Neuronal stem cell (in vitro differentiated cells): Measurements from ENCODE around the gene ZMYM2.

ENCODE experiments used
- DNase-seq: peaks from one replicate; pipeline ENCODE4 v3.0.0-alpha.2; 2013; ENCODE audit warnings: low spot score
- H2AFZ ChIP-seq: one replicate; pipeline ENCODE4 v1.6.1; 2013; ENCODE audit warnings: mild to moderate bottlenecking, low read length, inconsistent platforms
- H2AK5ac ChIP-seq: 2 replicates; pipeline ENCODE4 v1.6.1; 2013; ENCODE audit warnings: low read depth, mild to moderate bottlenecking, inconsistent platforms, low read length, moderate library complexity, mixed read lengths
- H2BK120ac ChIP-seq: 2 replicates; pipeline ENCODE4 v1.6.1; 2013; ENCODE audit warnings: low read depth, mild to moderate bottlenecking, inconsistent platforms, low read length, moderate library complexity, mixed read lengths
- H2BK12ac ChIP-seq: one replicate; pipeline ENCODE4 v1.6.1; 2013; ENCODE audit warnings: low read length, inconsistent platforms
- H2BK15ac ChIP-seq: 2 replicates; pipeline ENCODE4 v1.6.1; 2013; ENCODE audit warnings: mild to moderate bottlenecking, low read length, inconsistent platforms, mixed read lengths
- H2BK5ac ChIP-seq: one replicate; pipeline ENCODE4 v1.6.1; 2013; ENCODE audit warnings: inconsistent platforms, mild to moderate bottlenecking, low read length, moderate library complexity
- H3K14ac ChIP-seq: one replicate; pipeline ENCODE4 v1.6.1; 2013; ENCODE audit warnings: low read length, inconsistent platforms
- H3K18ac ChIP-seq: 2 replicates; pipeline ENCODE4 v1.6.1; 2013; ENCODE audit warnings: low read length, inconsistent platforms
- H3K23ac ChIP-seq: 2 replicates; pipeline ENCODE4 v1.6.1; 2013; ENCODE audit warnings: low read depth, mild to moderate bottlenecking, mixed read lengths, low read length, inconsistent platforms; ENCODE audit not compliant: poor library complexity
- H3K27ac ChIP-seq: replicated peaks from 3 replicates; pipeline ENCODE4 v1.5.1; 2013; ENCODE audit warnings: low read length, inconsistent platforms
- H3K27me3 ChIP-seq, 3 experiments: 2 replicates each; pipeline ENCODE4 v1.6.1; 2013; ENCODE audit warnings: low read length in 3 of 3, mild to moderate bottlenecking in 2 of 3, inconsistent platforms in 1 of 3, low read depth in 1 of 3, mixed read lengths in 1 of 3, moderate library complexity in 1 of 3; ENCODE audit not compliant: control insufficient read depth in 3 of 3, insufficient read depth in 3 of 3
- H3K36me3 ChIP-seq, 2 donors: replicated peaks in 1 of 2; 2 replicates each; pipeline ENCODE4 v1.6.1; 2013; ENCODE audit warnings: low read length in 2 of 2; ENCODE audit not compliant: control insufficient read depth in 2 of 2, insufficient read depth in 2 of 2
- H3K4ac ChIP-seq: 2 replicates; pipeline ENCODE4 v1.6.1; 2013; ENCODE audit warnings: inconsistent platforms, mild to moderate bottlenecking, low read length, moderate library complexity
- H3K4me1 ChIP-seq, 2 donors: 1 replicate in 1 of 2; 2 replicates in 1 of 2; pipeline ENCODE4 v1.6.1; 2013; ENCODE audit warnings: low read length in 2 of 2, low read depth in 1 of 2; ENCODE audit not compliant: control insufficient read depth in 2 of 2, insufficient read depth in 1 of 2
- H3K4me2 ChIP-seq: one replicate; pipeline ENCODE4 v1.6.1; 2013; ENCODE audit warnings: mild to moderate bottlenecking, low read length, inconsistent platforms; ENCODE audit not compliant: insufficient read depth, poor library complexity, severe bottlenecking
- H3K4me3 ChIP-seq, 2 donors: 2 replicates each; pipeline ENCODE4 v1.5.1; 2013; ENCODE audit warnings: low read length in 2 of 2, mild to moderate bottlenecking in 2 of 2, inconsistent platforms in 1 of 2, moderate library complexity in 1 of 2
- H3K79me1 ChIP-seq: one replicate; pipeline ENCODE4 v1.6.1; 2013; ENCODE audit warnings: low read depth, mild to moderate bottlenecking, inconsistent platforms, low read length, moderate library complexity
- H3K9ac ChIP-seq: one replicate; pipeline ENCODE4 v1.6.1; 2013; ENCODE audit warnings: mild to moderate bottlenecking, low read depth, low read length, inconsistent platforms; ENCODE audit not compliant: poor library complexity
- H3K9me3 ChIP-seq, 2 donors: replicated peaks in 1 of 2; 2 replicates each; pipeline versions ENCODE3 to v1.6.1; 2013; ENCODE audit warnings: low read length in 2 of 2, mild to moderate bottlenecking in 2 of 2, inconsistent platforms in 1 of 2, low read depth in 1 of 2, mixed read lengths in 1 of 2, moderate library complexity in 1 of 2; ENCODE audit not compliant: control insufficient read depth in 2 of 2, insufficient read depth in 1 of 2
- H4K8ac ChIP-seq: one replicate; pipeline ENCODE4 v1.6.1; 2013; ENCODE audit warnings: low read depth, mild to moderate bottlenecking, inconsistent platforms, low read length, moderate library complexity
- H4K91ac ChIP-seq: one replicate; pipeline ENCODE4 v1.6.1; 2013; ENCODE audit warnings: low read length, low read depth, mild to moderate bottlenecking, inconsistent platforms; ENCODE audit not compliant: poor library complexity
- WGBS, 2 donors: extraction: QIAGEN DNeasy Blood & Tissue Kit; methylation state at CpG; one replicate each; pipeline ENCODE4 v1.1.7; 2013; ENCODE audit warnings: missing lambda C conversion rate in 2 of 2, mixed read lengths in 1 of 2; ENCODE audit not compliant: insufficient read length in 2 of 2, insufficient replicate concordance in 1 of 2; ENCODE audit errors: extremely low coverage in 2 of 2; 5-methylcytosine and 5-hydroxymethylcytosine counted together

Gene ZMYM2

DNA sequence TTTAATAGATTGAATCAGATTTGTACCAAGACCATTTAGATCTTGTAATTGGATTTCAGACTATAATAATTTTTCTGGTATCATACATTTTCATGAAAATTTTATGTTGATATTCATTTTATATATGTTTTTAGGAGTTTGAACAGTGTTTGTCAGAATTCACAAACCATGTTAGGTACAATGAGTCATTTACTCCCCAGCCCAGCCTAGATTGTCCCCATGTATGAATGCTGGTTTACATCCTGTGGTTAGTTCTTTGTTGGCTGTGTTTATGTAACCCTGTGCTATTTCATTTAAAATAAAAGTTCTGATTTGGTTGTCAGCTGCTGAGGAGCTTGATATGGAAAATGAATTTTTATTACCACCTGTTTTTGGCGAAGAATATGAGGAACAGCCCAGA lies 105.6 kb downstream of the ZMYM2 start:
- H3K4ac ChIP-seq: no peak overlapping the region
- no peak overlapping the region for H3K23ac ChIP-seq
- no peak overlapping the region for H3K27ac ChIP-seq
- no peak overlapping the region for H2BK12ac ChIP-seq
- no peak overlapping the region for H2BK15ac ChIP-seq
- no peak overlapping the region for H3K14ac ChIP-seq
- no peaks in the 10 kb centered on the region for H3K79me1 ChIP-seq
- peaks cover 30 to 93% of the 10 kb centered on the region in 2 donors for H3K36me3 ChIP-seq
- no peak overlapping the region for H3K18ac ChIP-seq
- WGBS, 2 donors: no CpG with 5 or more reads among the region's 1 CpG
- H2AFZ ChIP-seq: no peak overlapping the region
- H2BK120ac ChIP-seq: no peak overlapping the region
- DNase-seq: no peak
- no peak overlapping the region for H4K91ac ChIP-seq
- no peaks in the 10 kb centered on the region for H3K4me1 ChIP-seq
- no peak overlapping the region for H3K9ac ChIP-seq
- H4K8ac ChIP-seq: no peak overlapping the region
- H3K4me2 ChIP-seq: no peak overlapping the region
- no peak overlapping the region for H3K4me3 ChIP-seq
- H3K9me3 ChIP-seq: no peaks in the 10 kb centered on the region
- H2BK5ac ChIP-seq: no peak overlapping the region
- no peaks in the 10 kb centered on the region for H3K27me3 ChIP-seq
- H2AK5ac ChIP-seq: no peak overlapping the region

DNA sequence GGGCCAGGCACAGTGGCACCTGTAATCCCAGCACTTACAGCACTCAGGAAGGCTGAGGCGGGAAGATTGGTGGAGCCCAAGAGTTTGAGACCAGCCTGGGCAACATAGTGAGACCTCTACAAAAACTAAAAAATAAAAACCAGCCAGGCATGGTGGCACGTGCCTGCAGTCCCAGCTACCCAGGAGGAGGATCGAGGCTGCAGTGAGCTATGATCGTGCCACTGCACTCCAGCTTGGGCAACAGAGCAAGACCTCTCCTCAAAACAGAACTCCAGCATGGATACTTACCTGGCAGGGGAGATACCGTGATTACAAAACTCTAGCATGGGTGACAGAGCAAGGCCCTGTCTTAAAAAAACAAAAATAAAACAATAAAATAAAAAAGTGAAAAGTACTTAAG lies 107.0 kb downstream of the ZMYM2 start:
- Histone ChIP-seq H2AK5ac (no peak overlapping the region), H2BK15ac (no peak overlapping the region), H4K91ac (no peak overlapping the region), H3K9me3 (no peaks in the 10 kb centered on the region), H3K27me3 (no peaks in the 10 kb centered on the region), H3K14ac (no peak overlapping the region), H3K79me1 (no peaks in the 10 kb centered on the region), H3K4me1 (no peaks in the 10 kb centered on the region), H3K9ac (no peak overlapping the region), H3K36me3 (peaks cover 23 to 94% of the 10 kb centered on the region in 2 donors), H3K27ac (no peak overlapping the region), H2BK12ac (no peak overlapping the region), H3K4me3 (no peak overlapping the region), H3K4ac (no peak overlapping the region), H2BK120ac (no peak overlapping the region), H2BK5ac (no peak overlapping the region), H3K18ac (no peak overlapping the region), H4K8ac (no peak overlapping the region), H3K4me2 (no peak overlapping the region), H3K23ac (no peak overlapping the region), H2AFZ (no peak overlapping the region)
- no CpG with 5 or more reads among the region's 5 CpGs for WGBS, 2 donors
- DNase-seq: no peak

DNA sequence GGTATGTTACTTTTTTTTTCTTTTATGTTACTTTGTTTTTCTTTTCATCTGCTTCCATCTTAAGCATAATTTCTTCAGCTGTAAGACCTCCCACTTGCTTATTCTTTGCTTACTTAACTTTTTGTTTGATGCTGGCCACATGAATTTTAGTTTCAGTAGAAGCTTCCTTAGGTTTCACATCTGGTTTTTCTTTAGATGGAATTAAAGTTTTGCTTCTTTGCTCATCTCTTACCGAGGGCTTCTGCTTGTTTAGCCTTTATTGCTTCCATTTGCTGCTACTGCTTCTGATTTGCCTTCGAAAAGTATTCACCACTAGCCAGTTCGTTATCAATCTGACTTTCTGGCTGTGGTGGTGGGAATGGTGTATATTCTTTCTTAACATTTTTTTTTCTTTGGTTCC lies 111.4 kb downstream of the ZMYM2 start:
- Histone ChIP-seq H2AK5ac (no peak overlapping the region), H3K4me3 (no peak overlapping the region), H2BK15ac (no peak overlapping the region), H3K4ac (no peak overlapping the region), H4K91ac (no peak overlapping the region), H3K27me3 (no peaks in the 10 kb centered on the region), H3K9ac (no peak overlapping the region), H3K9me3 (no peaks in the 10 kb centered on the region), H3K79me1 (no peaks in the 10 kb centered on the region), H2BK12ac (no peak overlapping the region), H3K14ac (no peak overlapping the region), H3K23ac (no peak overlapping the region), H3K36me3 (peaks cover 26 to 95% of the 10 kb centered on the region in 2 donors), H3K4me1 (no peaks in the 10 kb centered on the region), H4K8ac (no peak overlapping the region), H2AFZ (no peak overlapping the region), H3K4me2 (no peak overlapping the region), H3K27ac (no peak overlapping the region), H2BK5ac (no peak overlapping the region), H3K18ac (no peak overlapping the region), H2BK120ac (no peak overlapping the region)
- no CpG with 5 or more reads among the region's 3 CpGs for whole genome bisulfite sequencing, 2 donors
- no peak for DNase-seq

- H3K14ac ChIP-seq: no peak overlapping the region
- WGBS, 2 donors: no CpG with 5 or more reads among the region's 2 CpGs
- no peaks in the 10 kb centered on the region for H3K9me3 ChIP-seq
- no peak overlapping the region for H3K18ac ChIP-seq
- H3K4me2 ChIP-seq: no peak overlapping the region
- no peaks in the 10 kb centered on the region for H3K27me3 ChIP-seq
- no peak overlapping the region for H3K27ac ChIP-seq
- H3K23ac ChIP-seq: no peak overlapping the region
- H2AFZ ChIP-seq: no peak overlapping the region
- peaks cover 24 to 89% of the 10 kb centered on the region in 2 donors for H3K36me3 ChIP-seq
- H4K8ac ChIP-seq: peak overlapping the region; percentile 48
- H3K9ac ChIP-seq: no peak overlapping the region
- H4K91ac ChIP-seq: no peak overlapping the region
- H3K4ac ChIP-seq: no peak overlapping the region
- no peak overlapping the region for H2BK12ac ChIP-seq
- no peak overlapping the region for H3K4me3 ChIP-seq
- H2BK15ac ChIP-seq: no peak overlapping the region
- no peak overlapping the region for H2AK5ac ChIP-seq
- H2BK5ac ChIP-seq: no peak overlapping the region
- DNase-seq: no peak
- no peaks in the 10 kb centered on the region for H3K4me1 ChIP-seq
- no peak overlapping the region for H2BK120ac ChIP-seq
- H3K79me1 ChIP-seq: no peaks in the 10 kb centered on the region
Measured at GRCh38 chr13:20073775-20074174, 115.2 kb downstream of the ZMYM2 start.
